Astrocyte (in vitro differentiated cells and primary cell): ENCODE measurements around the gene NFATC1. TPM values are rescaled to one million over a fixed set of nuclear protein-coding genes. Genes with fewer than 3 reads are reported as not detected.

Source experiments
- DNase-seq: peaks from one replicate; pipeline ENCODE4 v3.0.0-alpha.2; 2010; ENCODE audit warnings: low read depth
- FAIRE-seq: peaks from 2 replicates; lab custom pipeline; 2011; peaks lifted over from hg19 to GRCh38; lab: Jason Lieb, UNC
- H2AFZ ChIP-seq: 2 replicates; pipeline ENCODE4 v1.6.0; 2012; ENCODE audit warnings: low read depth, low read length, inconsistent platforms
- H3K27ac ChIP-seq: 2 replicates; pipeline ENCODE4 v1.5.1; 2011; ENCODE audit warnings: low read depth, low read length, inconsistent platforms
- H3K27me3 ChIP-seq: 2 replicates; pipeline ENCODE4 v1.6.0; 2011; ENCODE audit warnings: low read length, inconsistent platforms; ENCODE audit not compliant: insufficient read depth
- H3K36me3 ChIP-seq: 2 replicates; pipeline ENCODE4 v1.5.1; 2011; ENCODE audit warnings: low read length, inconsistent platforms; ENCODE audit not compliant: insufficient read depth
- H3K4me1 ChIP-seq: 2 replicates; pipeline ENCODE4 v1.5.1; 2011; ENCODE audit warnings: low read length, inconsistent platforms; ENCODE audit not compliant: insufficient read depth
- H3K4me2 ChIP-seq: 2 replicates; pipeline ENCODE4 v1.6.0; 2012; ENCODE audit warnings: low read length, inconsistent platforms
- H3K4me3 ChIP-seq: 2 replicates; pipeline ENCODE4 v1.5.1; 2011; ENCODE audit warnings: low read depth, mild to moderate bottlenecking, low read length, inconsistent platforms; ENCODE audit not compliant: insufficient read depth
- H3K79me2 ChIP-seq: 2 replicates; pipeline ENCODE4 v1.6.0; 2012; ENCODE audit warnings: mild to moderate bottlenecking, low read length, inconsistent platforms; ENCODE audit not compliant: insufficient read depth
- H3K9ac ChIP-seq: 2 replicates; pipeline ENCODE4 v1.6.0; 2012; ENCODE audit warnings: mild to moderate bottlenecking, low read length, inconsistent platforms
- H3K9me3 ChIP-seq: 2 replicates; pipeline ENCODE4 v1.5.1; 2012; ENCODE audit warnings: low read depth, mild to moderate bottlenecking, low read length, inconsistent platforms; ENCODE audit not compliant: insufficient read depth
- H4K20me1 ChIP-seq: 2 replicates; pipeline ENCODE4 v1.6.0; 2012; ENCODE audit warnings: low read length, inconsistent platforms; ENCODE audit not compliant: insufficient read depth
- H3K27ac Mint-ChIP-seq: one replicate; pipeline ENCODE4 v1.8.0; 2021; ENCODE audit warnings: mild to moderate bottlenecking, mixed read lengths; ENCODE audit not compliant: unreplicated experiment
- H3K27me3 Mint-ChIP-seq: one replicate; pipeline ENCODE4 v1.8.0; 2021; ENCODE audit warnings: low read depth, mixed read lengths; ENCODE audit not compliant: unreplicated experiment
- H3K36me3 Mint-ChIP-seq: one replicate; pipeline ENCODE4 v1.8.0; 2021; ENCODE audit warnings: low read depth, mixed read lengths; ENCODE audit not compliant: unreplicated experiment
- H3K4me1 Mint-ChIP-seq: one replicate; pipeline ENCODE4 v1.8.0; 2021; ENCODE audit warnings: low read depth, mixed read lengths; ENCODE audit not compliant: unreplicated experiment
- H3K4me3 Mint-ChIP-seq: one replicate; pipeline ENCODE4 v1.8.0; 2021; ENCODE audit warnings: mild to moderate bottlenecking, moderate library complexity, mixed read lengths; ENCODE audit not compliant: unreplicated experiment
- H3K9me3 Mint-ChIP-seq: one replicate; pipeline ENCODE4 v1.8.0; 2021; ENCODE audit warnings: mild to moderate bottlenecking, mixed read lengths; ENCODE audit not compliant: unreplicated experiment
- CTCF ChIP-seq: IDR thresholded peaks from 2 replicates; pipeline ENCODE4 v1.5.1; 2011; ENCODE audit warnings: low read depth, mild to moderate bottlenecking, inconsistent platforms, low read length, moderate library complexity; ENCODE audit not compliant: insufficient read depth
- EZH2 ChIP-seq: IDR thresholded peaks from 2 replicates; pipeline ENCODE4 v1.6.1; 2012; ENCODE audit warnings: mild to moderate bottlenecking, low read length, inconsistent platforms; ENCODE audit not compliant: insufficient read depth
- total RNA-seq: library from RNA; stranded (reverse); gene quantifications from 2 replicates; pipeline ENCODE4 v1.2.1, GENCODE V29; 2021

Gene NFATC1
- total RNA-seq, 1 donor from 2014 or later = 11.0 TPM

GRCh38 chr18:79428287-79428686, 32.6 kb downstream of the NFATC1 start:
- Histone ChIP-seq H4K20me1 (peaks cover 10% of the 10 kb centered on the region), H3K4me2 (no peak overlapping the region), H3K9me3 (no peaks in the 10 kb centered on the region), H3K36me3 (no peaks in the 10 kb centered on the region), H2AFZ (no peak overlapping the region), H3K27ac (no peak overlapping the region), H3K4me1 (no peaks in the 10 kb centered on the region), H3K79me2 (no peaks in the 10 kb centered on the region), H3K4me3 (no peak overlapping the region), H3K9ac (no peak overlapping the region), H3K27me3 (no peaks in the 10 kb centered on the region)
- DNase-seq = no peak
- Mint-ChIP-seq H3K9me3 (no peaks in the 10 kb centered on the region), H3K27ac (no peak overlapping the region), H3K4me1 (peaks cover 9% of the 10 kb centered on the region), H3K27me3 (no peaks in the 10 kb centered on the region), H3K36me3 (peaks cover 11% of the 10 kb centered on the region), H3K4me3 (no peak overlapping the region)
- no peak for TF ChIP-seq CTCF
- FAIRE-seq = no peak

- no peaks in the 10 kb centered on the region for H3K27me3 Mint-ChIP-seq
- Histone ChIP-seq H2AFZ (no peak overlapping the region), H3K27ac (no peak overlapping the region)
These were observed 33.7 kb downstream of the NFATC1 start for GRCh38 chr18:79429381-79429780.

More at GRCh38 chr18:79429381-79429780, 33.7 kb downstream of the NFATC1 start:
- H3K4me1 ChIP-seq = no peaks in the 10 kb centered on the region
- Mint-ChIP-seq H3K27ac (no peak overlapping the region), H3K36me3 (peaks cover 10% of the 10 kb centered on the region), H3K9me3 (no peaks in the 10 kb centered on the region), H3K4me1 (peaks cover 8% of the 10 kb centered on the region), H3K4me3 (no peak overlapping the region)
- no peaks in the 10 kb centered on the region for H3K36me3 ChIP-seq
- DNase-seq (no peak), FAIRE-seq (no peak)
- no peak overlapping the region for H3K9ac ChIP-seq
- no peaks in the 10 kb centered on the region for H3K79me2 ChIP-seq
- H3K4me3 ChIP-seq = no peak overlapping the region
- TF ChIP-seq EZH2 = no peak
- no peak for TF ChIP-seq CTCF
- no peak overlapping the region for H3K4me2 ChIP-seq
- no peaks in the 10 kb centered on the region for H3K9me3 ChIP-seq
- peaks cover 8% of the 10 kb centered on the region for H4K20me1 ChIP-seq
- H3K27me3 ChIP-seq = no peaks in the 10 kb centered on the region
